ENCODE data around the gene MRC2.

DNA sequence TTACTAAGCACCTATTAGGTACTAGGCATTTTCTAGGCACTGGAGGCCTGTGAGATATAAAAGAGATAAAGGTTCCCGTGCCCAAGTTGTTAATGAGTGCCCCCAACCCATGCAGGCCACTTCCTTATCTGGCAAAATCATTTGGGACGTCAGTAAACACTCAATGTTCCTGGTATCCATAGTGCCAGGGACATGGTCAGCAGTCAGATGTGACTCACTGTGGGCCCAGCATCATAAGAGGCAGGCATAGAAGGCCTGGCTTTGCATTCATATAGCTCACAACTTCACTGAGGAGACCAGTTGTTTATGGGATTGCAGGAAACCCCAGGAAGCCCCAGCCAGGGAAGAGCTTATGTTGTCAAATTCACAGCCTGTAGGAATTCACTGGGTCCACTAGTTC lies 81.1 kb downstream of the MRC2 start:
- TF ChIP-seq POLR2AphosphoS5 (IDR thresholded peaks at IDR 0.05; ENCODE audit: low read depth, low read length) (no peak), POLR2A (IDR thresholded peaks at IDR 0.05; ENCODE audit: low read depth, low read length) (no peak), TAF1 (IDR thresholded peaks at IDR 0.05; ENCODE audit: borderline replicate concordance, low read depth, low read length) (no peak)
